Measurements from ENCODE around the gene HES7.
A peak's percentile ranks its signal among the peaks of the same experiment; 100 is the strongest.

DNA sequence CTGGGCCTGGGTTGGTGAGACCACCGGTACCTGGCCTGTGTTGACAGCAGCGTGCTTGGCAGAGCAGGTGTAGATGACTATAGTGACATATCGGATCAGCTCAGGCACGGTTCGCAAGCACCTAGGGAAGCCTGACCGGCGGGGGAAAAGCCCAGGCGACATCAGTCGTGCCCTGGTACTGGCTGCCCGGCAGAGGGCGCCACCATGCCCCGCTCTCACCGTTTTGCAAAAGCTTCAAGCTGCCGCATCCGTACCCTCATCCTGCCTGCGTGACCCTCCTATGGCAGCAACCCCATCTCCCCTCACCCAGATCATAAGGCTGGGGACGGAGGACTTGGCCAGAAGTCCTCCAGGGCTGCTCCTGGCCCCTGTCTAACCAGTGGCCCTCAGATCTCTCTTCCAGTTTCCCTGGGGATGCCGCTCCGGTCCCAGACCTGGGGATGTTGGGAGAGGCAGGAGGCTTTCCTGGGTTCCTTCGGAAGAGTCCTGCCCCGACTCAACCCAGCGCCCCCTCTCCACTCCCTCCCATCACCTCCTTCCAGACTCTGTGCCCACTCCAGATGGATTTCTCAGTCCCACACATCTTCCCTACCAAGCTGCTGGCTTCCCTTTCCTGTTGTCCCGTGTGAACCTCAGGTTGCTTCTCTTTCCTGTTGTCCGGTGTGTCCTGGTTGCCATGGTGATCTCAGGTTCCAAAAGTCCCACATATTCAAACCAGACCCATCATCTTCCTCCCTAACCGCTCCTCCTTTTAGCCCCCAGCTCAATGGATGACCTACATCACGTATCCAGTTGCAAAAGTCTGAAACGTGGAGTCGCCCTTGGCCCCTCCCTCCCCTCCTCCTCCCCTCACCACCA lies 50.0 kb downstream of the HES7 start:
- TF ChIP-seq, protein P1, sequence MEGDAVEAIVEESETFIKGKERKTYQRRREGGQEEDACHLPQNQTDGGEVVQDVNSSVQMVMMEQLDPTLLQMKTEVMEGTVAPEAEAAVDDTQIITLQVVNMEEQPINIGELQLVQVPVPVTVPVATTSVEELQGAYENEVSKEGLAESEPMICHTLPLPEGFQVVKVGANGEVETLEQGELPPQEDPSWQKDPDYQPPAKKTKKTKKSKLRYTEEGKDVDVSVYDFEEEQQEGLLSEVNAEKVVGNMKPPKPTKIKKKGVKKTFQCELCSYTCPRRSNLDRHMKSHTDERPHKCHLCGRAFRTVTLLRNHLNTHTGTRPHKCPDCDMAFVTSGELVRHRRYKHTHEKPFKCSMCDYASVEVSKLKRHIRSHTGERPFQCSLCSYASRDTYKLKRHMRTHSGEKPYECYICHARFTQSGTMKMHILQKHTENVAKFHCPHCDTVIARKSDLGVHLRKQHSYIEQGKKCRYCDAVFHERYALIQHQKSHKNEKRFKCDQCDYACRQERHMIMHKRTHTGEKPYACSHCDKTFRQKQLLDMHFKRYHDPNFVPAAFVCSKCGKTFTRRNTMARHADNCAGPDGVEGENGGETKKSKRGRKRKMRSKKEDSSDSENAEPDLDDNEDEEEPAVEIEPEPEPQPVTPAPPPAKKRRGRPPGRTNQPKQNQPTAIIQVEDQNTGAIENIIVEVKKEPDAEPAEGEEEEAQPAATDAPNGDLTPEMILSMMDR (IDR thresholded peaks at IDR 0.05), result peak in 2 of 3 experiments; percentile 66 to 80
- TF ChIP-seq POLR2A (IDR thresholded peaks at IDR 0.05), result no peak
